ENCODE data around the gene LRP1B.

DNA sequence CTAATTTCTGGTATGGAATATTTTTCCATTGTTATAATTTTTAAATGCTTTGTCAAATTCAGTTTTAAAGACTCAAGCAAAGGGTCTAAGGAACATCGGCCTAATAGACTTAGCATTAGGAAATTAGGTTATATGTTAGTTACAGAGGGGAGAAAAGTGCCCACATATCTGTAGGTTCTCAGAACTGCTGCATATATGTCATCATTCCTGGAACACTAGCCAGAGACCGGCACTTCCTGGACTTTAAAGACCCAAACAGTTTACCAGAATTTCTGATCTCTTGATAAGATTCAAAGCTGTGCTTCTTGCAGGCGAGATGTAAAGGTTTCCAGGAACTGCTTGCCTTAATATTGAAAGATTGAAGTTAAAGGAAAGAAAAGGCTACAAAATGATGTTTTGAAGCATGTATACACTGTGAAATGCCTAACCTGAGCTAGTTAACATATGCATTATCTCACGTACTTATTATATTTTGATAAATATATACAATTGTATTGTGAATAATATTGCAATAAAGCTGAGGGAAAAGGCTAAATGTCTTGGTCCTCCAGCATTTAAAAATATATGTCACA lies 993.6 kb downstream of the LRP1B start:
- TF ChIP-seq JUND (IDR thresholded peaks at IDR 0.05) (no peak), FOXJ3 (CRISPR knock-in tag; IDR thresholded peaks at IDR 0.05) (no peak), SMC3 (IDR thresholded peaks at IDR 0.05; ENCODE audit: low read depth, low read length) (no peak), YY1 (IDR thresholded peaks at IDR 0.05; ENCODE audit: low read depth) (no peak), CHD2 (IDR thresholded peaks at IDR 0.05; ENCODE audit: low read length, partially characterized antibody) (no peak), EZH2phosphoT487 (IDR thresholded peaks at IDR 0.05; ENCODE audit: borderline replicate concordance, low read depth) (no peak), GABPA (IDR thresholded peaks at IDR 0.05; ENCODE audit: low read depth) (no peak)
- TF ChIP-seq, protein P1, sequence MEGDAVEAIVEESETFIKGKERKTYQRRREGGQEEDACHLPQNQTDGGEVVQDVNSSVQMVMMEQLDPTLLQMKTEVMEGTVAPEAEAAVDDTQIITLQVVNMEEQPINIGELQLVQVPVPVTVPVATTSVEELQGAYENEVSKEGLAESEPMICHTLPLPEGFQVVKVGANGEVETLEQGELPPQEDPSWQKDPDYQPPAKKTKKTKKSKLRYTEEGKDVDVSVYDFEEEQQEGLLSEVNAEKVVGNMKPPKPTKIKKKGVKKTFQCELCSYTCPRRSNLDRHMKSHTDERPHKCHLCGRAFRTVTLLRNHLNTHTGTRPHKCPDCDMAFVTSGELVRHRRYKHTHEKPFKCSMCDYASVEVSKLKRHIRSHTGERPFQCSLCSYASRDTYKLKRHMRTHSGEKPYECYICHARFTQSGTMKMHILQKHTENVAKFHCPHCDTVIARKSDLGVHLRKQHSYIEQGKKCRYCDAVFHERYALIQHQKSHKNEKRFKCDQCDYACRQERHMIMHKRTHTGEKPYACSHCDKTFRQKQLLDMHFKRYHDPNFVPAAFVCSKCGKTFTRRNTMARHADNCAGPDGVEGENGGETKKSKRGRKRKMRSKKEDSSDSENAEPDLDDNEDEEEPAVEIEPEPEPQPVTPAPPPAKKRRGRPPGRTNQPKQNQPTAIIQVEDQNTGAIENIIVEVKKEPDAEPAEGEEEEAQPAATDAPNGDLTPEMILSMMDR (IDR thresholded peaks at IDR 0.05) = no peak
- TF ChIP-seq, protein P2, sequence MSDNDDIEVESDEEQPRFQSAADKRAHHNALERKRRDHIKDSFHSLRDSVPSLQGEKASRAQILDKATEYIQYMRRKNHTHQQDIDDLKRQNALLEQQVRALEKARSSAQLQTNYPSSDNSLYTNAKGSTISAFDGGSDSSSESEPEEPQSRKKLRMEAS (IDR thresholded peaks at IDR 0.05; ENCODE audit: low read depth) = no peak
